Measurements from ENCODE around the gene IRX2.

The IRX2 gene

GRCh38 chr5:2740051-2740875, 11.2 kb downstream of the IRX2 start:
- no peak for DNase-seq

GRCh38 chr5:2739360-2740050, 12.0 kb downstream of the IRX2 start:
- no peak for DNase-seq

GRCh38 chr5:2738700-2739359, 12.6 kb downstream of the IRX2 start:
- no peak for DNase-seq

- DNase-seq, result no peak
Observed at GRCh38 chr5:2738156-2738699, 13.2 kb downstream of the IRX2 start.

- DNase-seq, result no peak
Observed at GRCh38 chr5:2737273-2738155, 14.0 kb downstream of the IRX2 start.

- no peak for DNase-seq
Observed at GRCh38 chr5:2736872-2737271, 14.6 kb downstream of the IRX2 start.

GRCh38 chr5:2735996-2736395, 15.5 kb downstream of the IRX2 start:
- no peak for DNase-seq

GRCh38 chr5:2732850-2733249, 18.6 kb downstream of the IRX2 start:
- DNase-seq, result no peak

GRCh38 chr5:2732004-2732403, 19.5 kb downstream of the IRX2 start:
- no peak for DNase-seq

GRCh38 chr5:2729189-2729588, 22.3 kb downstream of the IRX2 start:
- no peak for DNase-seq

GRCh38 chr5:2727550-2727949, 23.9 kb downstream of the IRX2 start:
- no peak for DNase-seq

- DNase-seq, result no peak
Observed at GRCh38 chr5:2725980-2726765, 25.3 kb downstream of the IRX2 start.

GRCh38 chr5:2724831-2725230, 26.6 kb downstream of the IRX2 start:
- DNase-seq, result no peak

- DNase-seq, result no peak
Observed at GRCh38 chr5:2724031-2724581, 27.4 kb downstream of the IRX2 start.

GRCh38 chr5:2722901-2723300, 28.6 kb downstream of the IRX2 start:
- no peak for DNase-seq

GRCh38 chr5:2721385-2722138, 29.9 kb downstream of the IRX2 start:
- DNase-seq, result no peak

GRCh38 chr5:2719332-2719731, 32.1 kb downstream of the IRX2 start:
- DNase-seq, result no peak

GRCh38 chr5:2718115-2718514, 33.4 kb downstream of the IRX2 start:
- DNase-seq, result no peak

GRCh38 chr5:2715856-2716255, 35.6 kb downstream of the IRX2 start:
- DNase-seq, result no peak

- no peak for DNase-seq
Observed at GRCh38 chr5:2714805-2715204, 36.7 kb downstream of the IRX2 start.

GRCh38 chr5:2714026-2714425, 37.5 kb downstream of the IRX2 start:
- DNase-seq, result no peak
